ENCODE results near the gene MXD3. TPM values are rescaled to one million over a fixed set of nuclear protein-coding genes. Genes with fewer than 3 reads are reported as not detected.

MXD3 gene
- total and polyA plus RNA-seq, 2 of the 4 experiments (the other 2 are of a cell fraction): 7.3 to 12.9 TPM

DNA sequence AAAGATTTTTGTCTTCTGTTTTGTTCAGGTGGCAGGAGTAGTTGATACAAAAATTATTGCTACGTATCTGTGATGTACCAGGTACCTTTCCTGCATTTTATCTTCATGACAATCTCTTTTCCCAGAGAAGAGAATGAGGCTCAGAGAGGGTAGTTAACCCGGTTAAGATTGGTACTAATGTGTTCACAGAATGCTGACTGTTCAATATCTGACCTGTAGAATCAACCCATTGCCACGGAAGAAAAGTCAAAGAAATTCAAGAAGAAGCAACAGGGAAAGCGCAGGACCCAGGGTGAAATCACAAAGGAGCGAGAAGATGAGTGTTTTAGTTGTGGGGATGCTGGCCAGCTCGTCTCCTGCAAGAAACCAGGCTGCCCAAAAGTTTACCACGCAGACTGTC is 20.0 kb downstream of the MXD3 start:
- H2BK5ac ChIP-seq (ENCODE audit: low read depth, low read length, poor library complexity, severe bottlenecking): no peak overlapping the region
- no peaks in the 10 kb centered on the region for H3K4me1 ChIP-seq (ENCODE audit: control insufficient read depth, insufficient read depth, low read length)
- no peak overlapping the region for H3K4me2 ChIP-seq (ENCODE audit: low read depth, low read length)
- no peak overlapping the region for H3K18ac ChIP-seq (ENCODE audit: low read depth, low read length)
- BruUV-seq (replicated peaks): no TSS peak
- H4K5ac ChIP-seq (ENCODE audit: low read depth, low read length): no peak overlapping the region
- ATAC-seq (ENCODE audit: low read depth) (no peak), DNase-seq (no peak)
- H3K14ac ChIP-seq (replicated peaks; ENCODE audit: low read depth, low read length): no peak overlapping the region
- H3K9me1 ChIP-seq (ENCODE audit: insufficient read depth, low read length): no peaks in the 10 kb centered on the region
- ChIA-PET CTCF (no interaction called here), POLR2A (ENCODE audit: unreplicated experiment) (no interaction called here)
- H3K79me1 ChIP-seq (ENCODE audit: low read depth in 1 of 2, low read length in 2 of 2): peaks cover 5 to 11% of the 10 kb centered on the region in 2 experiments; a peak in 2 of 4 replicates
- no peaks in the 10 kb centered on the region for H3K9me3 ChIP-seq (ENCODE audit: control insufficient read depth, insufficient read depth, low read length)
- H4K8ac ChIP-seq (ENCODE audit: low read depth in 2 of 2, low read length in 2 of 2): no peak overlapping the region
- H3K4ac ChIP-seq (ENCODE audit: low read depth, low read length): no peak overlapping the region
- H2BK15ac ChIP-seq (ENCODE audit: low read depth, low read length): no peak overlapping the region
- H2BK20ac ChIP-seq (ENCODE audit: low read depth, low read length): no peak overlapping the region
- H3K27ac ChIP-seq (ENCODE audit: insufficient read depth, low read length): no peak overlapping the region
- intact Hi-C loops (cut with micrococcal nuclease): no loop called here
- no peak overlapping the region for H2BK120ac ChIP-seq (ENCODE audit: low read depth, low read length)
- no peak overlapping the region for H2AK9ac ChIP-seq (replicated peaks; ENCODE audit: low read depth, low read length, poor library complexity)
- H4K20me1 ChIP-seq (ENCODE audit: insufficient read depth, low read length): no peaks in the 10 kb centered on the region
- no peaks in the 10 kb centered on the region for H3K27me3 ChIP-seq (ENCODE audit: control insufficient read depth, insufficient read depth, low read length)
- TF ChIP-seq MAFK (IDR thresholded peaks at IDR 0.05; ENCODE audit: low read depth, low read length) (0 out of 2 replicates have a peak, but pooled peaks have one; percentile 23), POLR2A (IDR thresholded peaks at IDR 0.05; ENCODE audit: low read depth, low read length) (no peak)
- WGBS, 2 experiments (ENCODE audit: extremely low coverage in 2 of 2, insufficient read length in 1 of 2): 90% methylated on average over 4 of the region's 7 CpGs; no CpG with 5 or more reads in 1 of the 2 experiments
- H3K56ac ChIP-seq (ENCODE audit: extremely low read depth, insufficient read depth, low read length): no peak overlapping the region
- no peak overlapping the region for H3K4me3 ChIP-seq (ENCODE audit: insufficient read depth, low read depth, low read length)
- dilution Hi-C loops (cut with HindIII; ENCODE audit: low sequenced_read_pairs, unreplicated experiment): no loop called here
- peaks cover 56% of the 10 kb centered on the region for H3K36me3 ChIP-seq (ENCODE audit: control insufficient read depth, insufficient read depth, low read length)
- in situ Hi-C loops (cut with MboI; ENCODE audit: low sequenced_read_pairs): no loop called here
- no peak overlapping the region for H3K9ac ChIP-seq (ENCODE audit: low read depth, low read length)
- no peak overlapping the region for H3K23ac ChIP-seq (ENCODE audit: low read depth, low read length)
- no peak overlapping the region for H2AK5ac ChIP-seq (ENCODE audit: low read depth, low read length)
- no peak overlapping the region for H4K91ac ChIP-seq (ENCODE audit: insufficient read depth, low read depth, low read length)
- no peak overlapping the region for H2AFZ ChIP-seq (replicated peaks; ENCODE audit: low read length, poor library complexity)
